NB4 (cell line): ENCODE measurements around the gene SH3RF2.

Source experiments
- DNase-seq: peaks from one replicate; pipeline ENCODE4 v3.0.0; 2010; ENCODE audit warnings: low read depth
- H3K4me3 ChIP-seq: one replicate; pipeline ENCODE4 v1.5.1; 2011; ENCODE audit warnings: mild to moderate bottlenecking, low read depth, low read length, moderate library complexity
- MYC ChIP-seq: IDR thresholded peaks from 2 replicates; pipeline ENCODE4 v1.6.1; 2011; ENCODE audit warnings: low read depth, low read length
- POLR2A ChIP-seq: IDR thresholded peaks from 2 replicates; pipeline ENCODE4 v1.6.1; 2011; ENCODE audit warnings: mild to moderate bottlenecking; ENCODE audit not compliant: insufficient read length; ENCODE audit errors: extremely low read depth
- TF ChIP-seq, protein P1 (sequence below): IDR thresholded peaks from 2 replicates; pipeline ENCODE4 v1.6.1; 2011; ENCODE audit warnings: low read depth, low read length
- TF ChIP-seq, protein P2 (sequence below): IDR thresholded peaks from one replicate; pipeline ENCODE4 v1.5.1; 2012; ENCODE audit warnings: low read depth, low read length

Gene SH3RF2

DNA sequence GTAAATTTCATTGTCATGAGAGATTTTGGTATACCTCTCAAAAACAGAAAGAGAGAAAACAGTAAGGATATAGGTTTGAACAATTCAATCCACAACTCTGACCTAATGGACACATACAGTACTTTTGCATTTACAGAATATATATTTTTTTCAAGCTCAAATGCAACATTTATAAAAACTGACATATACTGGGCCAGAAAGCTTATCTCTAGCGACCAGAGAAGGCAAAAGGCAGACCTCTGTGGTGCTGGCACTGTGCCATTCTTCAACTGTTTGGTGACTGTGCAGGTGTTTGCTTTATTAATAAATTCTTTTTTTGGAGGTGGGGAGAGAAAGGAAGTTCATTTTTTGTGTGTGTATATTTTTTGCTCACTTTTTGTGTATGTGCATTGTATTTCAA lies 175.0 kb downstream of the SH3RF2 start:
- no peak overlapping the region for H3K4me3 ChIP-seq
- no peak for DNase-seq
- TF ChIP-seq, protein P1, sequence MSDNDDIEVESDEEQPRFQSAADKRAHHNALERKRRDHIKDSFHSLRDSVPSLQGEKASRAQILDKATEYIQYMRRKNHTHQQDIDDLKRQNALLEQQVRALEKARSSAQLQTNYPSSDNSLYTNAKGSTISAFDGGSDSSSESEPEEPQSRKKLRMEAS = no peak
- TF ChIP-seq MYC (no peak), POLR2A (no peak)
- TF ChIP-seq, protein P2, sequence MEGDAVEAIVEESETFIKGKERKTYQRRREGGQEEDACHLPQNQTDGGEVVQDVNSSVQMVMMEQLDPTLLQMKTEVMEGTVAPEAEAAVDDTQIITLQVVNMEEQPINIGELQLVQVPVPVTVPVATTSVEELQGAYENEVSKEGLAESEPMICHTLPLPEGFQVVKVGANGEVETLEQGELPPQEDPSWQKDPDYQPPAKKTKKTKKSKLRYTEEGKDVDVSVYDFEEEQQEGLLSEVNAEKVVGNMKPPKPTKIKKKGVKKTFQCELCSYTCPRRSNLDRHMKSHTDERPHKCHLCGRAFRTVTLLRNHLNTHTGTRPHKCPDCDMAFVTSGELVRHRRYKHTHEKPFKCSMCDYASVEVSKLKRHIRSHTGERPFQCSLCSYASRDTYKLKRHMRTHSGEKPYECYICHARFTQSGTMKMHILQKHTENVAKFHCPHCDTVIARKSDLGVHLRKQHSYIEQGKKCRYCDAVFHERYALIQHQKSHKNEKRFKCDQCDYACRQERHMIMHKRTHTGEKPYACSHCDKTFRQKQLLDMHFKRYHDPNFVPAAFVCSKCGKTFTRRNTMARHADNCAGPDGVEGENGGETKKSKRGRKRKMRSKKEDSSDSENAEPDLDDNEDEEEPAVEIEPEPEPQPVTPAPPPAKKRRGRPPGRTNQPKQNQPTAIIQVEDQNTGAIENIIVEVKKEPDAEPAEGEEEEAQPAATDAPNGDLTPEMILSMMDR = no peak

- no peak overlapping the region for H3K4me3 ChIP-seq
- no peak for DNase-seq
- TF ChIP-seq POLR2A (no peak), MYC (no peak)
- TF ChIP-seq, protein P1 = no peak
- TF ChIP-seq, protein P2 = no peak
These were observed 176.1 kb downstream of the SH3RF2 start for GRCh38 chr5:146112476-146112875.
